ENCODE data around the gene NEUROD1.

The NEUROD1 gene

DNA sequence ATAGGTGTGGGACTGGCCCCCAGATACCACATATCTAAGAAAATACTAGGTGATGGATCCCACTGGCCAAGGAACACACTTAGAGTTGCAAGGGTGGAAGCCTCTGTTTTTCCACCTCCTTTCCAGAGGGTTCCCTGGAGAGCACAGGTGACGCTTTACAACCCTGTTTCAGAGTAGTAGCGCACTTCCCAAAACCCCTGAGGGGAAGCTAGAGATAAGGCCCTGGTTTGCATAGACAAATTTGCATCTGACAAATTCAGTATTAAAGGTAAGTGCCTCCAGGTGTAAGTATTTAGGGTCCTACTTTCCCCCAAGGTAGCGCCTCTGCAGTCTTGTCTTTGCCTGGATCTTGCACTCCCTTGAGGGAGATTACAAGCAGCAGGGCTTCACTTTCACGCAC is 22.9 kb downstream of the NEUROD1 start (continued):
- TF ChIP-seq, protein P1, sequence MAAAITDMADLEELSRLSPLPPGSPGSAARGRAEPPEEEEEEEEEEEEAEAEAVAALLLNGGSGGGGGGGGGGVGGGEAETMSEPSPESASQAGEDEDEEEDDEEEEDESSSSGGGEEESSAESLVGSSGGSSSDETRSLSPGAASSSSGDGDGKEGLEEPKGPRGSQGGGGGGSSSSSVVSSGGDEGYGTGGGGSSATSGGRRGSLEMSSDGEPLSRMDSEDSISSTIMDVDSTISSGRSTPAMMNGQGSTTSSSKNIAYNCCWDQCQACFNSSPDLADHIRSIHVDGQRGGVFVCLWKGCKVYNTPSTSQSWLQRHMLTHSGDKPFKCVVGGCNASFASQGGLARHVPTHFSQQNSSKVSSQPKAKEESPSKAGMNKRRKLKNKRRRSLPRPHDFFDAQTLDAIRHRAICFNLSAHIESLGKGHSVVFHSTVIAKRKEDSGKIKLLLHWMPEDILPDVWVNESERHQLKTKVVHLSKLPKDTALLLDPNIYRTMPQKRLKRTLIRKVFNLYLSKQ (tag by site-specific recombination; IDR thresholded peaks at IDR 0.05; ENCODE audit: borderline replicate concordance): no peak
- TF ChIP-seq, protein P2, sequence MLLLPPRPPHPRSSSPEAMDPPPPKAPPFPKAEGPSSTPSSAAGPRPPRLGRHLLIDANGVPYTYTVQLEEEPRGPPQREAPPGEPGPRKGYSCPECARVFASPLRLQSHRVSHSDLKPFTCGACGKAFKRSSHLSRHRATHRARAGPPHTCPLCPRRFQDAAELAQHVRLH (tag by site-specific recombination; IDR thresholded peaks at IDR 0.05): no peak
- TF ChIP-seq ZNF837 (tag by site-specific recombination; IDR thresholded peaks at IDR 0.05) (no peak), ZBTB21 (tag by site-specific recombination; IDR thresholded peaks at IDR 0.05) (no peak)
- TF ChIP-seq, protein P3, sequence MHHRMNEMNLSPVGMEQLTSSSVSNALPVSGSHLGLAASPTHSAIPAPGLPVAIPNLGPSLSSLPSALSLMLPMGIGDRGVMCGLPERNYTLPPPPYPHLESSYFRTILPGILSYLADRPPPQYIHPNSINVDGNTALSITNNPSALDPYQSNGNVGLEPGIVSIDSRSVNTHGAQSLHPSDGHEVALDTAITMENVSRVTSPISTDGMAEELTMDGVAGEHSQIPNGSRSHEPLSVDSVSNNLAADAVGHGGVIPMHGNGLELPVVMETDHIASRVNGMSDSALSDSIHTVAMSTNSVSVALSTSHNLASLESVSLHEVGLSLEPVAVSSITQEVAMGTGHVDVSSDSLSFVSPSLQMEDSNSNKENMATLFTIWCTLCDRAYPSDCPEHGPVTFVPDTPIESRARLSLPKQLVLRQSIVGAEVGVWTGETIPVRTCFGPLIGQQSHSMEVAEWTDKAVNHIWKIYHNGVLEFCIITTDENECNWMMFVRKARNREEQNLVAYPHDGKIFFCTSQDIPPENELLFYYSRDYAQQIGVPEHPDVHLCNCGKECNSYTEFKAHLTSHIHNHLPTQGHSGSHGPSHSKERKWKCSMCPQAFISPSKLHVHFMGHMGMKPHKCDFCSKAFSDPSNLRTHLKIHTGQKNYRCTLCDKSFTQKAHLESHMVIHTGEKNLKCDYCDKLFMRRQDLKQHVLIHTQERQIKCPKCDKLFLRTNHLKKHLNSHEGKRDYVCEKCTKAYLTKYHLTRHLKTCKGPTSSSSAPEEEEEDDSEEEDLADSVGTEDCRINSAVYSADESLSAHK (tag by site-specific recombination; IDR thresholded peaks at IDR 0.05): no peak

DNA sequence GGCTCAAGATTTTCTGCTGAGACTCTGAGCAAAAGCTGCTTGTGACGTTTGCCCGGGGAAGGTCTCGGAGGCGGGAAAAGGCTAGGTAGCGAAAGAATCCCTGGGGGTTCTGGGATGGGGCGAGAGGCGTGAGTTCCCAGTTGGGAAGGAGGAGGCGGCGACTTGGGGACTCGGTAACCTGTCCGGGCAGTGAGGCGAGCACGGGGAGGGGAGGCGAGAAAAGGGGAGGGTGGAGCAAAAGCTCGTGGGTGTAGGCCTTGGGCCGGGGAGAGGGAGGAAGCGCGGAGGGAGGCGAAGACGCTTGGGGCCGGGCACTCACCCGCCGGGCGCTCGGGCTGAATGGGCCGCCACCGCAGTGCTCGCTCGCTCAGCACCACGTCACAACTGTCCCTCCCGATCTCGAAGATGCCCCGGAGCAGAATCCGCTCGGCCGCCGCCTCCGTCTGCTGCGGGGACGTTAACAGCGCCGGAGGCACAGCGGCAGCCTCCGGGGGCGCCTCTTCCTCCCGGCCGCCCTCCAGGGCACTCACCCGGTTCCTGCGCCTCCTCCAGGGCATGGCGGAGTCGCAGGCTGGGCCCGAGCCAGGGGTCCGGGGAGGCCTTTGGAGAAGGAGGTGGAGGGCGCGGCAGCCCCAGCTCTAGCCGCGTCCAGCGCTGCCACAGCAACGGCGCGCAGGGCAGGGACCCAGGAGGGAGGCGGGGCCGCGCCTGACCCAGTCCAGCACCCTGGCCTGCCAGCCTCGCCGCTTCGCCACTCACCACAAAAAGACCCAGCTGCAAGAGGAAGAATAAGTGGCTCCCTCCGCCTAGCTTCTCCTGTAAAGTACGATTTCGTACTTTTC is 23.6 kb downstream of the NEUROD1 start, which contains the start of gene CERKL:
Gene CERKL (minus strand): TSS at position 656 of the 842 bp plus-strand sequence. CDS start 99 bp downstream, at position 557.
- no peaks in the 10 kb centered on the region for H3K36me3 ChIP-seq (ENCODE audit: control insufficient read depth in 2 of 2, insufficient read depth in 1 of 2, low read length in 2 of 2)
- H3K9me3 ChIP-seq (ENCODE audit: control insufficient read depth, insufficient read depth, low read depth, low read length): no peaks in the 10 kb centered on the region
- H3K27ac ChIP-seq (ENCODE audit: extremely low read depth, low read depth, low read length): peak within 1 kb of the TSS; percentile 19; the same call in 1 of the 2 replicates
- no peaks in the 10 kb centered on the region; the same call in 1 of the 2 replicates for H3K4me1 ChIP-seq (ENCODE audit: control insufficient read depth, insufficient read depth, low read length)
- POLR2A ChIA-PET: no interaction called here
- peak within 1 kb of the TSS; percentile 50 for H3K4me3 ChIP-seq (ENCODE audit: low read depth, low read length)
- CTCF ChIA-PET: interaction anchor here (0.9 to 1.3 kb wide), 2 partner anchors 13 to 84 kb away, joined by 4 to 5 read pairs; no protein-coding TSS in a partner anchor
- no peak for TF ChIP-seq HOXD13 (CRISPR knock-in tag; IDR thresholded peaks at IDR 0.05; ENCODE audit: borderline replicate concordance)
- no peak for TF ChIP-seq ZNF530 (tag by site-specific recombination; IDR thresholded peaks at IDR 0.05; ENCODE audit: low read depth)
- 0 out of 2 replicates have a peak, but pooled peaks have one; percentile 14 for TF ChIP-seq ZNF660 (tag by site-specific recombination; IDR thresholded peaks at IDR 0.05)
- TF ChIP-seq ZSCAN16 (tag by site-specific recombination; IDR thresholded peaks at IDR 0.05): no peak
- no peak for TF ChIP-seq RBAK (tag by site-specific recombination; IDR thresholded peaks at IDR 0.05)
- TF ChIP-seq ZNF521 (tag by site-specific recombination; IDR thresholded peaks at IDR 0.05): no peak
- no peak for TF ChIP-seq ZNF571 (tag by site-specific recombination; IDR thresholded peaks at IDR 0.05)
- peak; percentile 98 for TF ChIP-seq ZBTB8A (tag by site-specific recombination; IDR thresholded peaks at IDR 0.05)
- 0 out of 2 replicates have a peak, but pooled peaks have one; percentile 32 for TF ChIP-seq ZNF610 (tag by site-specific recombination; IDR thresholded peaks at IDR 0.05; ENCODE audit: borderline replicate concordance)
- TF ChIP-seq, protein P4, sequence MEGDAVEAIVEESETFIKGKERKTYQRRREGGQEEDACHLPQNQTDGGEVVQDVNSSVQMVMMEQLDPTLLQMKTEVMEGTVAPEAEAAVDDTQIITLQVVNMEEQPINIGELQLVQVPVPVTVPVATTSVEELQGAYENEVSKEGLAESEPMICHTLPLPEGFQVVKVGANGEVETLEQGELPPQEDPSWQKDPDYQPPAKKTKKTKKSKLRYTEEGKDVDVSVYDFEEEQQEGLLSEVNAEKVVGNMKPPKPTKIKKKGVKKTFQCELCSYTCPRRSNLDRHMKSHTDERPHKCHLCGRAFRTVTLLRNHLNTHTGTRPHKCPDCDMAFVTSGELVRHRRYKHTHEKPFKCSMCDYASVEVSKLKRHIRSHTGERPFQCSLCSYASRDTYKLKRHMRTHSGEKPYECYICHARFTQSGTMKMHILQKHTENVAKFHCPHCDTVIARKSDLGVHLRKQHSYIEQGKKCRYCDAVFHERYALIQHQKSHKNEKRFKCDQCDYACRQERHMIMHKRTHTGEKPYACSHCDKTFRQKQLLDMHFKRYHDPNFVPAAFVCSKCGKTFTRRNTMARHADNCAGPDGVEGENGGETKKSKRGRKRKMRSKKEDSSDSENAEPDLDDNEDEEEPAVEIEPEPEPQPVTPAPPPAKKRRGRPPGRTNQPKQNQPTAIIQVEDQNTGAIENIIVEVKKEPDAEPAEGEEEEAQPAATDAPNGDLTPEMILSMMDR (tag by site-specific recombination; IDR thresholded peaks at IDR 0.05): peak; percentile 94
- TF ChIP-seq, protein P5, sequence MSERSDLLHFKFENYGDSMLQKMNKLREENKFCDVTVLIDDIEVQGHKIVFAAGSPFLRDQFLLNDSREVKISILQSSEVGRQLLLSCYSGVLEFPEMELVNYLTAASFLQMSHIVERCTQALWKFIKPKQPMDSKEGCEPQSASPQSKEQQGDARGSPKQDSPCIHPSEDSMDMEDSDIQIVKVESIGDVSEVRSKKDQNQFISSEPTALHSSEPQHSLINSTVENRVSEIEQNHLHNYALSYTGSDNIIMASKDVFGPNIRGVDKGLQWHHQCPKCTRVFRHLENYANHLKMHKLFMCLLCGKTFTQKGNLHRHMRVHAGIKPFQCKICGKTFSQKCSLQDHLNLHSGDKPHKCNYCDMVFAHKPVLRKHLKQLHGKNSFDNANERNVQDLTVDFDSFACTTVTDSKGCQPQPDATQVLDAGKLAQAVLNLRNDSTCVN (tag by site-specific recombination; optimal IDR thresholded peaks at IDR 0.05): peak; percentile 78
- TF ChIP-seq ZNF37A (tag by site-specific recombination; IDR thresholded peaks at IDR 0.05): no peak
- TF ChIP-seq, protein P6, sequence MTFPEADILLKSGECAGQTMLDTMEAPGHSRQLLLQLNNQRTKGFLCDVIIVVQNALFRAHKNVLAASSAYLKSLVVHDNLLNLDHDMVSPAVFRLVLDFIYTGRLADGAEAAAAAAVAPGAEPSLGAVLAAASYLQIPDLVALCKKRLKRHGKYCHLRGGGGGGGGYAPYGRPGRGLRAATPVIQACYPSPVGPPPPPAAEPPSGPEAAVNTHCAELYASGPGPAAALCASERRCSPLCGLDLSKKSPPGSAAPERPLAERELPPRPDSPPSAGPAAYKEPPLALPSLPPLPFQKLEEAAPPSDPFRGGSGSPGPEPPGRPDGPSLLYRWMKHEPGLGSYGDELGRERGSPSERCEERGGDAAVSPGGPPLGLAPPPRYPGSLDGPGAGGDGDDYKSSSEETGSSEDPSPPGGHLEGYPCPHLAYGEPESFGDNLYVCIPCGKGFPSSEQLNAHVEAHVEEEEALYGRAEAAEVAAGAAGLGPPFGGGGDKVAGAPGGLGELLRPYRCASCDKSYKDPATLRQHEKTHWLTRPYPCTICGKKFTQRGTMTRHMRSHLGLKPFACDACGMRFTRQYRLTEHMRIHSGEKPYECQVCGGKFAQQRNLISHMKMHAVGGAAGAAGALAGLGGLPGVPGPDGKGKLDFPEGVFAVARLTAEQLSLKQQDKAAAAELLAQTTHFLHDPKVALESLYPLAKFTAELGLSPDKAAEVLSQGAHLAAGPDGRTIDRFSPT (tag by site-specific recombination; IDR thresholded peaks at IDR 0.05): peak; percentile 35; the same call in 1 of the 2 replicates
- 0 out of 2 replicates have a peak, but pooled peaks have one; percentile 62 for TF ChIP-seq ZNF501 (tag by site-specific recombination; IDR thresholded peaks at IDR 0.05)
- TF ChIP-seq ZNF777 (tag by site-specific recombination; IDR thresholded peaks at IDR 0.05; ENCODE audit: borderline replicate concordance): 0 out of 2 replicates have a peak, but pooled peaks have one; percentile 14
- TF ChIP-seq ZNF223 (tag by site-specific recombination; IDR thresholded peaks at IDR 0.05): peak; percentile 86
- TF ChIP-seq YY2 (tag by site-specific recombination; IDR thresholded peaks at IDR 0.05): no peak
- TF ChIP-seq ZNF701 (tag by site-specific recombination; IDR thresholded peaks at IDR 0.05): no peak
- 0 out of 2 replicates have a peak, but pooled peaks have one; percentile 20 for TF ChIP-seq KLF1 (tag by site-specific recombination; IDR thresholded peaks at IDR 0.05)
